Measurements from ENCODE around the gene IFI30. TPM values are rescaled to one million over a fixed set of nuclear protein-coding genes. Genes with fewer than 3 reads are reported as not detected.
"Not testable (repeated sequence)": the region's sequence is repeated elsewhere in the genome, so short reads cannot be mapped to it uniquely, and the experiment has no call there.

Gene IFI30
- total RNA-seq, 1 donor from 2014 or later = 682 TPM

DNA sequence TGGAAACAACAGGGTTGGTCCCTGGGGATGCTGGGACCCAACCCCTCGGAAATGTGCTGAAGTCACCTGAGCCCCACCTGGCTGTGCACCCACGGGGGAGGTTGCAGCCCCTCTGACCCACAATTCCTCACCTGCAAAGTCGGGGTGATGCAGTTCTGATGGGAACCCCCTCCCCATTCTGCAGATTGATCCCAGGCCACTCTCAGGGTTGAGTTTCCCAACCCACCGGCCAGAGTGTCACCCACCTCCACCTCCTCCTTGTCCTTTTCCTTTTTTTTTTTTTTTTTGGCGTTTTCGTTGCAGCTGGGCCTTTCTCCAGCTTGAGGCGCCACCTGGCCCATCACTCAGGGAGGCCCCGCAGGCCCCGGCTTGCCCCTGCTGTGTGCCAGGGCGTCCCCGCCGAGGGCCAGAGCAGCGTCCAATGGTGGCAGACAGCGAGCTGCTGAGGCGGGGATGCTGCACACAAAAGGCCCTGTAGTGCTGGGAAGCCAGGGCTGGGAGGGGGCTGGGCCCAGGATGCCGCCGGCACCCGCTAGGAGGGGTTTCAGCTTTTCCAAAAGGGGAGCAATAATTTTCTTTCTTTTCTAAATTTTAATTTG, 16.0 kb upstream of the IFI30 start:
- no peak for ATAC-seq
- no peak for DNase-seq
- peaks cover 52% of the 10 kb centered on the region for H3K4me1 ChIP-seq
- TF ChIP-seq CTCF (IDR thresholded peaks at IDR 0.05) = no peak
- H3K36me3 ChIP-seq = peaks cover 21% of the 10 kb centered on the region
- no peaks in the 10 kb centered on the region for H3K27me3 ChIP-seq (ENCODE audit: low read depth)
- no peak overlapping the region for H3K4me3 ChIP-seq
- peak overlapping the region; percentile 59 for H3K27ac ChIP-seq
- no peaks in the 10 kb centered on the region for H3K9me3 ChIP-seq
- intact Hi-C loops (cut with DNase I) = no loop called here

GRCh38 chr19:18158467-18158866, 15.1 kb upstream of the IFI30 start:
- DNase-seq (no peak), ATAC-seq (no peak)
- H3K27me3 ChIP-seq (ENCODE audit: low read depth) = no peaks in the 10 kb centered on the region
- intact Hi-C loops (cut with DNase I) = no loop called here
- H3K27ac ChIP-seq = no peak overlapping the region
- peaks cover 30% of the 10 kb centered on the region for H3K36me3 ChIP-seq
- H3K4me3 ChIP-seq = no peak overlapping the region
- peaks cover 52% of the 10 kb centered on the region for H3K4me1 ChIP-seq
- no peaks in the 10 kb centered on the region for H3K9me3 ChIP-seq
- TF ChIP-seq CTCF (IDR thresholded peaks at IDR 0.05) = no peak

DNA sequence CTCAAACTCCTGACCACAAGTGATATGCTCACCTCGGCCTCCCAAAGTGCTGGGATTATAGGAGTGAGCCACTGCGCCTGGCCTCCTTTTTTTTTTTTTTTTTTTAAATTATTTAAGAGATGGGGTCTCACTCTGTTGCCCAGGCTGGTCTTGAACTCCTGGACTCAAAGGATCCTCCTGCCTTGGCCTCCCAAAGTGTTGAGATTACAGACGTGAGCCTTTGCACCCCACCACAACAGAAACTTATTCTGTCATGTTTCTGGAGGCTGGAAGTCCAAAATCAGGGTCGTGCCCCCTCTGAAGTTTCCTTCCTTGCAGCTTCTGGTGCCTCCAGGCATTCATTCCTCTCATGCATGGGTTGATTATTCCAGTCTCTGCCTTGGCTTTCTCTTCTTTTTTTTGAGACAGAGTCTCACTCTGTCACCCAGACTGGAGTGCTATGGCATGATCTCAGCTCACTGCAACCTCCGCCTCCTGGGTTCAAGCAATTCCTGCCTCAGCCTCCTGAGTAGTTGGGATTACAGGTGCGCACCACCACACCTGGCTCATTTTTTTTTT, 14.5 kb upstream of the IFI30 start:
- peaks cover 46% of the 10 kb centered on the region for H3K4me1 ChIP-seq
- intact Hi-C loops (cut with DNase I) = not testable (repeated sequence)

DNA sequence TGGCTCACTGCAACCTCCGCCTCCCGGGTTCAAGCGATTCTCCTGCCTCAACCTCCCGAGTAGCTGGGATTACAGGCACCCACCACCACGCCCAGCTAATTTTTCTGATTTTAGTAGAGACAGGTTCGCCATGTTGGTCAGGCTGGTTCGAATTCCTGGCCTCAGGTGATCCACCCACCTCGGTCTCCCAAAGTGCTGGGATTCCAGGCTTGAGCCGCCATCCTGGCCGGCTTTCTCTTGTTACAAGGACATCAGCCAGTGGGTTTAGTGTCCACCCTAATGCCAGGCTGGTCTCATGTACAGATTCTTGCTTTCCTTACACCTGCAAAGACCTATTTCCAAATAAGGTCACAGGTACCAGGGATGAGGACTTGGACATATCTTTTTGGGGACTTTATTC, 13.8 kb upstream of the IFI30 start:
- intact Hi-C loops (cut with DNase I) = no loop called here

More for the DNA sequence above, 14.5 kb upstream of the IFI30 start:
- H3K27me3 ChIP-seq (ENCODE audit: low read depth); H3K27ac ChIP-seq; ATAC-seq; H3K9me3 ChIP-seq; H3K4me3 ChIP-seq; DNase-seq: not testable (repeated sequence)
- H3K36me3 ChIP-seq = peaks cover 37% of the 10 kb centered on the region

GRCh38 chr19:18160493-18160970, 13.1 kb upstream of the IFI30 start:
- Histone ChIP-seq H3K27me3 (ENCODE audit: low read depth) (no peaks in the 10 kb centered on the region), H3K9me3 (no peaks in the 10 kb centered on the region), H3K4me1 (peaks cover 39% of the 10 kb centered on the region), H3K4me3 (peak overlapping the region; percentile 49), H3K36me3 (peaks cover 46% of the 10 kb centered on the region), H3K27ac (peak overlapping the region; percentile 71)
- intact Hi-C loops (cut with DNase I) = no loop called here
- no peak for DNase-seq
- peak in 1 of 2 donors; percentile 3 for ATAC-seq
- no peak for TF ChIP-seq CTCF (IDR thresholded peaks at IDR 0.05)

More for the DNA sequence above, 13.8 kb upstream of the IFI30 start:
- peaks cover 42% of the 10 kb centered on the region for H3K4me1 ChIP-seq
- DNase-seq (no peak), ATAC-seq (no peak)
- H3K27me3 ChIP-seq (ENCODE audit: low read depth) = no peaks in the 10 kb centered on the region
- no peaks in the 10 kb centered on the region for H3K9me3 ChIP-seq
- H3K27ac ChIP-seq = no peak overlapping the region
- peaks cover 42% of the 10 kb centered on the region for H3K36me3 ChIP-seq
- H3K4me3 ChIP-seq = no peak overlapping the region
- TF ChIP-seq CTCF (IDR thresholded peaks at IDR 0.05) = no peak

DNA sequence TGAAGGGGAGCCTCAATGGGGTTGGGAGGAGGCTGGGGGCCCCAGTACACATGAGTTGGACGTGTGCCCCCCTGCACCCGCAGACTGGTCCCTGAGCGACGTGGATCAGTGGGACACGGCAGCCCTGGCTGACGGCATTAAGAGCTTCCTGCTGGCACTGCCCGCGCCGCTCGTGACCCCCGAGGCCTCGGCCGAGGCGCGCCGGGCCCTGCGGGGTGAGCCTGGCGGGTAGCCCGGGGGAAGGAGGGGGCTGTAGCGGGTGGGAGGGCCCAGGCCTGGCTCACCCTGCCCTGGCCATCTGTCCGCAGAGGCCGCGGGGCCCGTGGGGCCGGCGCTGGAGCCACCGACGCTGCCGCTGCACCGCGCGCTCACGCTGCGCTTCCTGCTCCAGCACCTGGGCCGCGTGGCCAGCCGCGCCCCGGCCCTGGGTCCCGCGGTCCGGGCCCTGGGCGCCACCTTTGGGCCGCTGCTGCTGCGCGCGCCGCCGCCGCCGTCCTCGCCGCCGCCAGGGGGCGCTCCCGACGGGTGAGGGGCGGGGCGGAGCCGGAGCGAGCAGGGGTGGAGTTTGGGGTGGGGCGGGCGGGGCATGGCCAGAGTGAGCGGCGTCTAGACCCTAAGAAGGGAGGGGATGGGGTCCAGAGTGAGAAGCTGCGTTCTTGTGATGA, 12.5 kb upstream of the IFI30 start:
- Histone ChIP-seq H3K36me3 (peaks cover 47% of the 10 kb centered on the region), H3K4me3 (peak overlapping the region; percentile 49), H3K27me3 (ENCODE audit: low read depth) (no peaks in the 10 kb centered on the region), H3K4me1 (peaks cover 33% of the 10 kb centered on the region), H3K27ac (peak overlapping the region; percentile 71), H3K9me3 (no peaks in the 10 kb centered on the region)
- peak; percentile 89 to 91 for ATAC-seq
- intact Hi-C loops (cut with DNase I) = no loop called here
- peak; percentile 82 for DNase-seq
- peak; percentile 65 for TF ChIP-seq CTCF (IDR thresholded peaks at IDR 0.05)

All from lower lobe of right lung (tissue), 2 donors.